NCI-H345 (cell line): Measurements from ENCODE around the gene CHST3.
"Not testable (repeated sequence)": the region's sequence is repeated elsewhere in the genome, so short reads cannot be mapped to it uniquely, and the experiment has no call there.

Experiments
- DNase-seq: peaks from one replicate; lab custom pipeline; 2025; lab: John Stamatoyannopoulos, UW

Gene CHST3

DNA sequence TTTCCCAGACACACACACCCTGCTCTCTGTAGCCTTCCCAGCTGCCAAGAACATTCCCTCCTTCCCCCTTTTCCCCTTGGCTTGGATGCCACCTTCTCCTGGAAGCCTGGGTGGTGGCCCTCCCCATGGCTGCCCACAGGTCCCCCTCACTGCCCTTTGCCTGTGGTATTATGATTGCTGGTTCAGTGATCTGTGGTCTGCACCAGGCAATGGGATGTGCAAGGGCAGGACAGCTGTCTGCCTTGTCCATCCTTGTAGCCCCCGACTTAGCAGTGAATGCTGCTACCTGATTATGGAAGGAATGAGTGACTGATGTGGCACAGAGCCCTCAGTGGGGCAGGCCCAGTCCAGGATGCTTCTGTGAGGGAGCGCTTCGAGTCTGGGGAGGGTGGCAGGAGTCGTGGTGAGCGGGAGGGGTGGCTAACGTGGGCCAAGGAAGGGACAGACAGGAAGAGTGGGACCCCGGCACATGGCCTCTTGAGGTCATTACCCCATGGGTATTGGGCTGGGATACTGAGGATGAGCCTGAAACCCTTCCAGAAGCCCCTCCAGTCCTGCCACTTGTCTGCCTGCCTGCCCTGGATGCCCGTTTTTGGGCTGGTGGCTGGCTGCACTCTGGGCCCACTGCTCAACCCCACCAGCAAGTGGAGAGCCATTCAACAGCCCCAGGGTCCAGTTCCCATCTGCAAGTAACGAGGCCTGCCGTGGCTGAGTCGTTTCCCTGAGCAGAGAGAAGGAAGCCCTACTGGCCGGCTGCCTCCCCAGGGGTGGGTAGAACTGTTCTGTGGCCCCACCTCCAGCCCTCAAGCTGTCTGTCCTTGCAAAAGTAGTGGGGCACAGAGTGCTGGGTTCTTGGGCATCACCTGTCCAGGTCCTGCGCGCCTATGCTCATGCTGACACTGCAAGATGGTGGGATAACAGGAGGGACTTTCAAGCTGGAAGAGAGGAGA, 8.8 kb downstream of the CHST3 start:
- DNase-seq: no peak

DNA sequence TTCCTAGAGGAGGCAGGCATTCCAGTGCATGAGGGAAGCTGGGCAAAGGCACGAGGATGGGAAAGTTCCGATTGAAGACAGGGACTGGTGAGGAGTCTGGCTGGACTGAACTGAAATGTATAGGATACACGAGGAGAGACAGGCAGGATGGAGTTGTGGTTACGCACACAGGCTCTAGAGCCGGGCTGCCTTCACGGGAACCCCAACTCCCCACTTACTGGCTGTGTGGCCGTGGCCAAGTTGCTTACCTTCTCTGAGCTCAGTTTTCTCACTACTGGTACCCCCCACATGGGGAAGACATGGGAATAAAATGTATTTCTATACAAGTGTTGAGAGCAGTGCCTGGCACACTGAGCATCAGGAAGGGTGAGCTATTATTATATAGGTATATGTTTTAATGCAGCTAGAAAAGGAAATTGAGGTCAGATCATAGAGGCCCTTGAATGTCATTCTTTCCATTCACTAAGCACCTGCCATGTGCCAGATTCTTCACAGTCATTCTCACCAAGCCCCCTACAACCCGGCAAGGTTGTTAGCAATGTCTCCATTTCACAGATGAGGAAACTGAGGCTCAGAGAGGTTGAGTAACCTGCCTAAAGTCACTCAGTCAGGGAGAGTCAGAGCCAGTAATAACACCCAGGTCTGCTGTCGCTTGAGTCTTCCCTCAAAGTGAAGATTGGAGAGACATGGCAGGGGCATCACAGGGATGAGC, 9.7 kb downstream of the CHST3 start:
- DNase-seq: no peak

DNA sequence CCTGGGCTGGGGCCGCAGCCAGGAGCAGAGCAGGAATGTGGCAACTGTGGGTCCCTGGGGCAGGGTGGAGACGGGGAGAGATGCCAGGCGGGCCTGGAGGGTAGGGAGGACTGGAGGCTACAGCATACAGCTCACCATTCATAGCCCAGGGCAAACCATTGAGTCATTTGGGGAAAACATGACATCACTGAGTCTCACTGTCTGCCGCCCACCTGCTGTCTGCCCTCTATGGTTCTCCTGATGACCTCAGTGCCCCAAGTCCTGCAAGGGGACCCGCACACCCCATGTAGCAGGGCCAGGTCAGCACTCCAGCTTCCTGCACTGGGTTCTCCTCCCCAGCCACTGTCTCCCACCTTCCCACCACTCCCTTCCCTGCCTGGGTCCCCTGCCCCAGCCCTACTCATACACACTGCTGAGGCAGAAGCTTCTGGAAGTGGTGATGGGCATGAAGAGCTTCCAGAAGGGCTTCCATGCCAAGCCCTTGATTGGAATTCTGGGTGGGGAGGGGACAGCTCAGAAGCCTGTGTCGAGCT, 10.4 kb downstream of the CHST3 start:
- DNase-seq: no peak

DNA sequence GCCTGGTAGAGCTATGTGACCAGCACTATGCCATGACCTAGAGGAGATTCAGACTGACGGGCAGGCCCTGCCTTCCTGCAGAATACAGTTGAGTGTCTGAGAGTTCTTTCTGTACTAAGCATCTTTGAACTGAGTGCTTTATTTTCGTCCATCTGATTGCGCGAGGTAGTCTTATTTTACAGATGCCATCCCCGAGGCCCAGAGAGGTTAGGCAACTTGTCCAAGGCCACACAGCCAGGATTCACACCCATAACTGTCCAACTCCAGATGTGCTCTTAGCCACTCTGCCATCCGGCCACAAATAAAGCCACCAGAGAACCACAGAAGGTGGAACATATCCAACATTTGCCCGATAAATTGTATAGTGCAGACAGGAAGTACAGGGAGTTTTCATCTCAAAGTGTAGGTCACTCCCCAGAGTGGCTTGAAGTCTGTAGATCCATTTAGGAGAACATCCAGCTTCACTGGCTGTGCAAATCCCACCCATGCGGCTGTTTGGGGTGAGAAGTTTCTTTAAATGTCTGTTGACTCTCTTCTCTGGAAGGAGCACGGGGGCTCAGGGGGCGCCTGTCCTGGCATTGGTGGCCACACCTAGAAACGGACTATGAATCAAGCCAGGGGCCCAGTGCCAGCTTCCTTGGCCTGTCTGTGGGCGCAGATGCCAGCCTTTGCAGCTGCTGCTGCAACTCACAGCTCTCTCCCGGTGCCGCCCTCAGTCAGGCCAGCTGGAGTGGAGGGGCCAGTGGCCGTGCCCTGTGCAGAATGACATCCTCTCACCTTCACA, 11.1 kb downstream of the CHST3 start:
- no peak for DNase-seq

DNA sequence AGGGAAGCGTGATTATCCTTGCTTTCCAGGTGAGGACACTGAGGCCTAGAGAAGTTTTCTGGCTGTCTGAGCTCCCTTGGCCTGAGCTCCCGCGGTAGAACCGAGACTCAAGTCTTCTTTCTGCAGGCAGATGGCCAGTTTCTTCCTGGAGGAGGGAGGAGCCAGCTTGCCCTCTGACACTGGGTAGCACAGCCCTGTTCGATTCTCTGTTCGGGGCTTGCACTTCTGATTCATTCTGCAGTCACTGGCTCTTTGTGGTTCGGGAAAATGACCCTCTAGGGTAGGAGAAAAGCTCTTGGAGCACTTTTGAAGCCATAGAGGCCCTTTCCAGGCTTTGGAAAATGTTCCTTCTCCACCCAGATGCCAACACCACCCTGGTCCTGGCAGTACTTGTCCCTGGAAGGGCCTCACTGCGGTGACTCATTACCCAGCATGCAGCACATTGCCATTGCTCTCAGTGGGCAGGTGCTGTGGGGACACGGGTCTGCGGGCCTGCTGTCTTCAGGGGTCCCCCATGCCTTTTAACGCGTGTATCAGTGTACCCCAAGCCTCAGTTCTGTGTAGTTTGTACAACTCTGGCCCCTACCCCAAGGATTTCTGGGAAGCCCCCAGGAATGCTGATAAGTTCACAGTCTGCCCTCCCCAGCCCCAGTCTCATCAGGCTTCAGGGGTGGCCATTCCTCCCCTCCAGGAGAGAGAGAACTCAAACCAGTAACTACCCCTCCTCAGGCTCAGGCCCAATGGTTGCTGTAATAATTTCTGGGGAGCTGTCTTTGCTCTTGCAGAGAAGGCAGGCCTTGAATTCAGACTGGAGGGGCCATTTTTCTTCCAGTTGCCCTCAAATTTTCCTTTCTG, 11.9 kb downstream of the CHST3 start:
- DNase-seq: no peak

DNA sequence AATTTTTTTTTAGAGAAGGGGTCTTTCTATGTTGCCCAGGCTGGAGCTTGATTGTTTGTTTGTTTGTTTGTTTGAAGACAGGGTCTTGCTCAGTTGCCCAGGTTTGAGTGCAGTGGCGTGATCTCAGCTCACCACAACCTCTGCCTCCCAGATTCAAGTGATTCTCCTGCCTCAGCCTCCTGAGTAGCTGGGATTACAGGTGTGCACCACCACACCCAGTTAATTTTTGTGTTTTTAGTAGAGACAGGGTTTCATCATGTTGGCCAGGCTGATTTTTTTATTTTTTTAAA, 13.4 kb downstream of the CHST3 start:
- DNase-seq: not testable (repeated sequence)

DNA sequence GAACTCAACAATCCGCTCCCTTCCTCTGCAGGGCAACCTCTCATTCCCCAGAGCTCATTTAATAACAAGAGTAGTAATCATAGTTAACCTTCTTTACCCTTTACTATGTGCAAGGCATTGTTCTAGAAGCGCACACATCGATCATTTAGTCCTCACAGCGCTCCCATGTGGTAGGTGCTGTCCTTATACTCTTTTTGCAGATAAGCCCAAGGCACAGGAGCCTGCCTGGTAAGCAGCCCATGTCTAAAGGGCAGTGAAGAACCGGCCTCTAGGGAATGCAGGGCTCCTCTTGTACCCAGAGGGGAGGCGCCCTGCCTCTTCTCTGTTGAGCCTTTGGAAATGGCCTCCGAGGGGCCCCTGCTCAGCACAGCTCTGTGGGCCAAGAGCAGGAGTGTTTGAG, 14.3 kb downstream of the CHST3 start:
- DNase-seq: no peak

DNA sequence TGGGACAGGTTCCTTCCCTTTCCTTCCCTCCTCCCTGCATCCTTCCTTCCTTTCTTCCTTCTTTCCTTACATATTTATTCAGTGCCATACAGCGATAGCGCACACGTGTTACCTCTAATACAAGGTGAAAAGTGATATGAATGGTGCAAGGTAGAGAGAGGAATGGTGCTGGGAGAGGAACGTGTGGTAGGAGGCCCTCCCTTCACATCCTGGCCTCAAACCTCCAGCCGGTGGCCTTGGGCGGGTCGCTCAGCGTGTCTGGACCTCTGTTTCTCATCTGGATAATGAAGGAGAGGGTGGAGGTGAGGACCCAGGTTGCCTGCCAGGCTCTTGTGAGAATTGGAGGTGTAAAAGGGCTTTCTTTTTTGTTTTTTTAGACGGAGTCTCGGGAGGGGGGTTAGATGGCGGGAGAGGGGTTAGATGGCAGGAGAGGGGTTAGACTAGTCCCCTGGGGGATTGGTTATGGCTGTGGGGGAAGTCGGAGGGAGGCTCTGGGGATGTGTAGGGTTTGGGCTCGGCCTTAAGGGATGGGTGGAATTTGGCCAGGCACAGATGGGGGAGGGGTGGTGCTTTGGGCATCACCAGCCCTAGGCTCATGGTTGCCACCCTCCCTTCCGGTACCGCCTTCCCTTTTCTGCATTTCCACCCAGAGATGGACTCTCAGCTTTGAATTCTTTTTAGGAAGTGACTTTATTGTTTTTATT, 14.9 kb downstream of the CHST3 start:
- no peak for DNase-seq

DNA sequence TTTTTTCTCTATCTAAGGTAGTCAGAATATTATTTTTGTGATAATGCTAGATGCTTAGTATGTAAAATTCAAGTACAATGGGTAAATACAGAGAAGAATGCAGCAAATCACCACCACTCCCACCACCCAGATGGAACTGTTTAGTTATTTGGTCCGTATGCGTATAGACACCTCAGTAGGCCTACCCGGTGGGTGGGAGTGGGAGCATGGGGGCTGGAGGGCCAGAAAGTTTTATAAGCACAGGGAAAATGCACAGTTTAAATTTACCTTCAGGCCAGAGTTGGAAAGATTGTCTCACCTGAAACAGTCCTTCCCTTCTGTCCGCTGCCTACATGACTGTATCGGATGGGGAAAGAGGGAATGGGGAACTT, 15.5 kb downstream of the CHST3 start:
- DNase-seq: no peak

DNA sequence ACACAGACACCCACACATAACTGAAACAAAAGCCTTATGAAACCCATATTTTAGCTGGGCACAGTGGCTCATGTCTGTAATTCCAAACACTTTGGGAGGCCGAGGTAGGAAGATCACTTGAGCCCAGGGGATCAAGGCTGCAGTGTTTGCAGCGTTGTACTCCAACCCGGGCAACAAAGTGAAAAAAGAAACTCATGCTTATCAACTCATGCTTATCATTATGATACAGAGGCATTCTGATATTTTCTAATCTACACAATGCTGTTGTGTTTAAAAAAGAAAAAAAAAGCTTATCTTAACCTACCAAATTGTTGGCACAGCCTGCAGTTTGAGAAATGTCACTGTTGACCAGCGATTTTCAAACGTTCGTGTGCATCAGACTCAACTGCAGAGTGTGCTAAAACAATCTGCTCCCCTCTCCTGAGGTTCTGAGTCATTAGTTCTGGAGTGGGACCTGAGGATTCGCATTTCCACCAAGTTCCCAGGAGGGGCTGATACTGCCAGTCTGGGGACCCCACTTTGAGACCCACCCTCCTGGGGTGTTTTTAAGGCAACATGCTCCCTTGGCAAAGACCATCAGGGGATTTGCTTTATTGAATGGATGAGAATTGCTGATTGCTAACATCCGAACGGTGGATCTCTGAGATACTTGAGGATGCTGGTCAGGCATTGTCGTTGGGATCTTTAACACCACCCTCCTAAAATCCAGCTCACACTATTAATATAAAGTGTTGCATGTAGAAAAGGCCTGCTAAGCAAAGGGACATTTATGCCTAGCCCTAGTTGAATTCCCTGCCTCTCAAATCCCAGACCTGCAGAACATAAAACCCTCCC, 16.2 kb downstream of the CHST3 start:
- no peak for DNase-seq

DNA sequence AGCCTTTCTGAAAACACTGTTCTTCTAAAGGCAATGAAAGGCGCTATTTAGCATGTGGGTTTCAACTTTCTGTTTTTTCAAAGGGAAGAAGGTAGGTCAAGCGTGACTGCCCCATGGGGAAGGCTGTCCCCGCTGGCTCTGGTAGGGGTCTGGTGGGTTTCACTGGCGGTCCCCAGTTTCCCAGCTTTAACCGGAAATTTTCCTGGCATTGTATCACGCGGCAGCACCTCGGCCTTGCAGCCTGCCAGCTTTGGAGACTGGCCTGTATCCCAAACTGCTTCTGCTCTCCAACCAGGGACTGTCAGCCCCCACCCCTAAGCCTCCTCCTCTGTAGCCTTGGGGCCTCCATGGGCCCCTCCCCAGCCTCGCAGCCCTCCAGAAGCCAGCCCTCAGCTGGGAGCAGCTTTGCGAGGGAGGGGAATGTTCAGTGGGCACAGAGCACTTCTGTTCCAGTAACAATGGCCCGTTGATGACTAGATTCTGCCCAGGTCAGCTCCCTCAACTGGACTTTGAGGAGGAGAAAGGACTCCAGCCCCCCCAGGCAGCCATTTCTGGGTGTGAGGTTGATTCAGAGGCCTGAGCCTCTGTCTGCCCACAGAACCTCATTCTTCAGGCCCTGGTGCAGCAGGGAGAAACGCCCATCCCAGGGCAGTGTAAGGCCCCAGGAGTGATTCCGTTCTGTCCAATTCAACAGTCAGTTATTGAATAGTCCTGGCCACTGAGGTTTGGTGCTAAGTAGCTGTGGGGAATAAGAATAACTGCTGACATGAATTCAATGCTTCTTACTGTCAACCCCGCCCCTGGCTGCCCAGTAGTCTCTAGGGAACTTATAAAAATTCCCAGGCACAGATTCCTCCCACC, 17.1 kb downstream of the CHST3 start:
- DNase-seq: no peak

DNA sequence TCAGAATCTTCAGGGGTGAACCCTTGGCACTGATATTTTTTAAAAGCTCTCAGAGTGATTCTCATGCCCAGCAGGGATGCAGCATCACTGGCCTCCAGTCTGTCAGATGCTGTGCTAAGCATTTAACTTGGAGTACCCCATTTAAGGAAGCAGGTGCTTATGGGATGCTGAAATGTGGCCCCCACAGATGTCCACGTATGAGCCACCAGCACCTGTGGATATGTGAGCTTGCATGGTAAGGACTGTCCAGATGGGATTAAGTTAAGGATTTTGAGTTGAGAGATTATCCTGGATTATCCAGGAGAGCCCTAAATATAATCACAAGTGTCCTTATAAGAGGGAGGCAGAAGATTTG, 17.7 kb downstream of the CHST3 start:
- DNase-seq: no peak

DNA sequence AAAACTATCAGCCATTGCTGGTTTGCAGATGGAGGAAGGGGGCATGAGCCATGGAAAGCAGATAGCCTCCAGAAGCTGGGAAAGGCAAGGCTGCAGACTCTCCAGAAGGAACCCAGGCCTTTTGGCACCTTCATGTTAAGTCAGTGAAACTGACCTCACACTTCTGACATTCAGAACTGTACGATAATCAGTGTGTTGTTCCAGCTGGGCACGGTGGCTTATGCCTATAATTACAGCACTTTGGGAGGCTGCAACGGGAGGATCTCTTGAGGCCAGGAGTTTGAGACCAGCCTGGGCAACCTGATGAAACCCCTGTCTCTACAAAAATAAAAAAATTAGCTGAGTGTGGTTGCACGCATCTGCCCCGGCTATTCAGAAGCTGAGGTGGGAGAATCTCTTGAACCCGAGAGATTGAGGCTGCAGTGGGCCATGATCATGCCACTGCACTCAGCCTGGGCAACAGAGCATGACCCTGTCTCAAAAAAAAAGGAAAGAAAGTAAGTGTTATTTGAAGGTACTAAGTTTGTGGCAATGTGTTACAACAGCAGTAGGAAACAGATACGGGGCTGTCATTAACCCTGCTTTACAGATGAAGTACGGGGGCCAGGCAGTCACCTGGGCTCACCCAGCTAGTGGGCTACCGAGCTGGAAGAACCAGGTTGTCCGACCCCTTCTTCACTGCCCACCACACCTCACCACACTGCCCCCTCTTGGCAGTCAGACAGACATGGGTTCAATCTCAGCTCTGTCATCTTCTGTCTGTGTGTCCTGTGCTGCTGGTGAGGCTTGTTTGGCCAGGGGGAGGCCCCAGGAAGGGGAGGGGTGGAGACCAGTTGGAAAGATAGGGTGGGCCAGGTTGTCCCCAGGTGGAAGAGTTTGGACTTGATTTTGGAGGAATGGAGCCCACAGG, 18.3 kb downstream of the CHST3 start:
- DNase-seq: no peak

DNA sequence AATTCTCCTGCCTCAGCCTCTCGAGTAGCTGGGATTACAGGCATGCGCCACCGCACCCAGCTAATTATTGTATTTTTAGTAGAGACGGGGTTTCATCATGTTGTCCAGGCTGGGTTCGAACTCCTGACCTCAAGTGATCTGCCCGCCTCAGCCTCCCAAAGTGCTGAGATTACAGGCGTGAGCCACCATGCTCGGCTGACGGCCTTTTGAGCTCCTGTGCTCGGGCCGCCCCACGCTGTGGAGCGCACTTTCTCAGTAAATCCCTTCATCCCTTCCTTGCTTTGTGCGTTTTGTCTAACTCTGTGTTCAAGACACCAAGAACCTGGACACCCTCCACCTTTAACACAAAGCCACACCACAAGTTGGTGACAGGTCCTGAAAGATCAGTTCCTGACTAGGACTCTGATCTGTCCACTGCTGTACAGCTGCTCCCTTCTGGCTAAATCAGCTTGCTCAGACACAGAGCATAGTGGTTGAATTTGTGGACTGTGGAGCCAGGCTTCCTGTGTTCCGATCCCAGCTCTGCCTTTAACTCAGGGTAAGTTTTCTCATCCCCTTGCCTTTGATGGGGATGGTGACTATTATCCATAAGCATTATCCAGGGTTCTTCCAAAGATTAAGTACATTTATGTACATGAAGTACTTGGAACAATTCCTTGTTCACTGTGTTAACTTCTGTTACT, 20.1 kb downstream of the CHST3 start:
- DNase-seq: no peak

DNA sequence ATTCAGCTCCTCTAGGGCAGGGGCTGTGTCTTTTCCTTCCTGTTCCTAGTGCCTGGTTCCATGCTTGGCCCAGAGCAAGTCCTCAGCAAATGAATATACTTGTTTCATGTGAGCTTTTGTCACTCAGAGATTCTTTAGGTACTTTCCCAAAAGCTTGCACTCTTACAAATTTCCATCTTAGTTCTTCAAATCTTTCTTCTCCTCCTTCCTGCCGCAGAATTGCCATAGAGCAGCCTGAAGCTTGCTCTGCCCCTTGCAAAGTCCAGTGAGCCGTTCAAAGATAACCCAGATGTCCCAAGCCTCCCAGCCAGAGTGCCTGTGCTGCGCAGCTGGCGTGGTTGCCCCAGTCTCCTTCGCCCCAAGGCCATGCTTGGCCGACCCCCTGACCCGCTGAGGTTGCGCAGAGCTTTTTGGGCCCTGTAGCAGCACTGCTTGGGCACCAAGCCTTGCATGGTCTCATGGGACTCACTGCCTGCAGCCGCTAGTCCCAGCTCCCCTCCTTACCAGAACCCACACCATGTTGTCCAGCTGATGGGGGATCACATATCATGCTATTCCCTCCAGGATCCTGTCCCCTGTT, 20.7 kb downstream of the CHST3 start:
- no peak for DNase-seq

DNA sequence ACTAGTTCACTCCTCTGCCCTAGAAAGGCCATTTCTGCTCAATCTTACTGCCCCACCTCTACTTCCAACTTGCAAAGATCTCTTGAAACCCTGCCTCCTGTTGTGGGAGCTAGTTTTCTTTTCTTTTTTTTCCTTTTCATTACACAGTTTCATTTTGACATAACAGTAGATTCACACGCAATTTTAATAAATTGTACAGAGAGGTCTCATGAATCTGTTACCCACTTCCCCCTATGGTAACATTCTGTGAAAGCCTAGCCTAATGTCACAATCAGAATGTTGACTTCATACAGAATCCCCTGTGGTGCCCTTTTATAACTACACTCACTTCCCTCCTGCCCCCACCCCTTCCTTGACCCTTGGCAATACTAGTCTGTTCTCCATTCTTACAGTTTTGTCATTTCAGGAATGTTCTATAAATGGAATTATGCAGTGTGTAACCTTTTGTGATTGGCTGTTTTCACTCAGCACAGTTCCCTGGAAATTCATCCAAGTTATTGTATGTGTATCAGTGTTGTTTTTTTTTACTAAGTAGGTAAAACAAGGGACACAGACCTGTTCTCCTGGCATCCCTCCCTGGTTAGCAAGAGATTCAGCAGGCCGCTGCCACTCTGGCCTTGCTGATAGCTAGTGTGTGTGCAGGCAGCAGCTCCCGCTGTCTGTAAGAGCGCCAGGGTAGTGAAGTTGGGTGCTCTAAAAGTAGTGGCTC, 21.5 kb downstream of the CHST3 start:
- DNase-seq: no peak
